ENCODE results near the gene EEPD1. TPM values are rescaled to one million over a fixed set of nuclear protein-coding genes. Genes with fewer than 3 reads are reported as not detected.

EEPD1 gene
- polyA plus RNA-seq, 2 of the 4 experiments (the other 2 are of a cell fraction), result 16.0 to 24.3 TPM

DNA sequence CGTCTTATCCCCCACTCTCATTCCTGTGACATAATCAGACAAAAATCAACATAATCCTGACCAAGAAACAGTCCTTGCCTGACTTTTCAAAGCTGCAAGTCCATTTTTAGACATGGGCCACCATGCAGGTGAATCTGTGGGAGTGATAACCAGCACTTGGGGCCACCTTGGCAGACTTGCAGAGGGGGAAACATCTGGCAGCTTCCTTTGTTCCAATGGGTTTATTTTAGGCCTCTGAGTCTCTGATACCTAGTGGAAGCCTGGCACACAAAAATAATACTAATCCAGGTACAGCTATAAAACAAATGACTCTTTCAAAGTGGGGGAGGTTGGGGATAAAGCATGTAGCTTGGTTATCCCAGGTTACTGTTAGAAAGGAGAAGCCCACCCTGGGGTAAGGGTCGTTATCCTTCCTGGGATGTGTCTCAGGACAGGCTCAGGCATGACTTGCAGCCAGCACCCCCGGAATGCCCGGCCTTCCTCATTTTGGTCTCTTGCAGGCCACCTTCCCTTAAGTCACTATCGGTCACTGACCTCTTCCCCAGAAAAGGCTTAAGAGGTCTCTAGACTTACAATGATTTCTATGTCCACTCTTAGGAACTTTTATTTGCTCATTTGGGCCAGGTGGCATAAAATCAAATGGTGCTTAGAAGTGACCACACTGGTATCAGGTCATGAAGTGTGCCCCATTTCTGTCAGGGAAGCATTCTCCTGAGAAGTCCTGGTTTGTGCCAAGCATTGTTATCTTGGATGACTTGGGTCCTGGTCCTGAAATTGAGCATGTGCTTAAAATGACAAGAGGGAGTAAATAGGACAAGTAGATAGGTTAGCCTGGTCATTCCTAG is 37.6 kb downstream of the EEPD1 start:
- ChIA-PET POLR2A (no interaction called here), CTCF (interaction anchor here (1.2 to 1.5 kb wide), 2 partner anchors 8 to 97 kb away, joined by 3 to 4 read pairs; no protein-coding TSS in a partner anchor)
- WGBS (ENCODE audit: missing lambda C conversion rate), result 84% methylated on average over 5 of the region's 5 CpGs
- Histone ChIP-seq H3K4me3 (no peak overlapping the region), H3K4me2 (no peak overlapping the region), H3K4me1 (peaks cover 31% of the 10 kb centered on the region), H3K27ac (no peak overlapping the region), H3K9me3 (no peaks in the 10 kb centered on the region)
- ATAC-seq (no peak), FAIRE-seq (no peak), DNase-seq (ENCODE audit: low read depth in 1 of 2, low spot score in 1 of 2) (no peak)
- no peak for TF ChIP-seq RFX5 (IDR thresholded peaks at IDR 0.05)
- TF ChIP-seq KDM5A (IDR thresholded peaks at IDR 0.05), result no peak
- TF ChIP-seq BHLHE40 (IDR thresholded peaks at IDR 0.05; ENCODE audit: low read depth, low read length), result no peak
- TF ChIP-seq RCOR1 (IDR thresholded peaks at IDR 0.05; ENCODE audit: low read depth, low read length), result no peak
- no peak for TF ChIP-seq FOXS1 (CRISPR knock-in tag; IDR thresholded peaks at IDR 0.05)
- no peak for TF ChIP-seq NR3C1 (IDR thresholded peaks at IDR 0.05)
- TF ChIP-seq RARB (CRISPR knock-in tag; IDR thresholded peaks at IDR 0.05), result no peak
- no peak for TF ChIP-seq NPAS2 (CRISPR knock-in tag; IDR thresholded peaks at IDR 0.05; ENCODE audit: borderline replicate concordance)
- TF ChIP-seq, protein P1, sequence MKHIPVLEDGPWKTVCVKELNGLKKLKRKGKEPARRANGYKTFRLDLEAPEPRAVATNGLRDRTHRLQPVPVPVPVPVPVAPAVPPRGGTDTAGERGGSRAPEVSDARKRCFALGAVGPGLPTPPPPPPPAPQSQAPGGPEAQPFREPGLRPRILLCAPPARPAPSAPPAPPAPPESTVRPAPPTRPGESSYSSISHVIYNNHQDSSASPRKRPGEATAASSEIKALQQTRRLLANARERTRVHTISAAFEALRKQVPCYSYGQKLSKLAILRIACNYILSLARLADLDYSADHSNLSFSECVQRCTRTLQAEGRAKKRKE (CRISPR knock-in tag; IDR thresholded peaks at IDR 0.05; ENCODE audit: low read depth), result no peak
- TF ChIP-seq ZNF302 (CRISPR knock-in tag; IDR thresholded peaks at IDR 0.05), result no peak
- TF ChIP-seq JUNB (IDR thresholded peaks at IDR 0.05), result no peak
- TF ChIP-seq TFCP2L1 (CRISPR knock-in tag; IDR thresholded peaks at IDR 0.05), result no peak
- TF ChIP-seq HDAC2 (IDR thresholded peaks at IDR 0.05), result no peak
- TF ChIP-seq E2F6 (IDR thresholded peaks at IDR 0.05; ENCODE audit: borderline replicate concordance, low read depth), result no peak
- TF ChIP-seq RAD21 (conservative IDR thresholded peaks at IDR 0.05 in 1 of 2, IDR thresholded peaks at IDR 0.05 in 1 of 2), result no peak
- TF ChIP-seq CHD4 (IDR thresholded peaks at IDR 0.05; ENCODE audit: borderline replicate concordance), result no peak
- TF ChIP-seq, protein P2, sequence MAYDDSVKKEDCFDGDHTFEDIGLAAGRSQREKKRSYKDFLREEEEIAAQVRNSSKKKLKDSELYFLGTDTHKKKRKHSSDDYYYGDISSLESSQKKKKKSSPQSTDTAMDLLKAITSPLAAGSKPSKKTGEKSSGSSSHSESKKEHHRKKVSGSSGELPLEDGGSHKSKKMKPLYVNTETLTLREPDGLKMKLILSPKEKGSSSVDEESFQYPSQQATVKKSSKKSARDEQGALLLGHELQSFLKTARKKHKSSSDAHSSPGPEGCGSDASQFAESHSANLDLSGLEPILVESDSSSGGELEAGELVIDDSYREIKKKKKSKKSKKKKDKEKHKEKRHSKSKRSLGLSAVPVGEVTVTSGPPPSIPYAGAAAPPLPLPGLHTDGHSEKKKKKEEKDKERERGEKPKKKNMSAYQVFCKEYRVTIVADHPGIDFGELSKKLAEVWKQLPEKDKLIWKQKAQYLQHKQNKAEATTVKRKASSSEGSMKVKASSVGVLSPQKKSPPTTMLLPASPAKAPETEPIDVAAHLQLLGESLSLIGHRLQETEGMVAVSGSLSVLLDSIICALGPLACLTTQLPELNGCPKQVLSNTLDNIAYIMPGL (CRISPR knock-in tag; IDR thresholded peaks at IDR 0.05; ENCODE audit: borderline replicate concordance), result no peak
- TF ChIP-seq ZC3H11A (IDR thresholded peaks at IDR 0.05), result no peak

GRCh38 chr7:36191292-36191920 is 38.4 kb downstream of the EEPD1 start:
- no peak overlapping the region for H3K4me2 ChIP-seq
- H3K27ac ChIP-seq, result no peak overlapping the region
- 89% methylated on average over 7 of the region's 7 CpGs for WGBS (ENCODE audit: missing lambda C conversion rate)
- ATAC-seq, result peak in 1 of 2 experiments; percentile 12; a peak in 2 of 6 replicates
- H3K9me3 ChIP-seq, result no peaks in the 10 kb centered on the region
- CTCF ChIA-PET, result interaction anchor here (1.2 to 2.4 kb wide), 5 partner anchors 9 to 206 kb away, joined by 3 to 6 read pairs (median 4); no protein-coding TSS in a partner anchor
- POLR2A ChIA-PET, result no interaction called here
- no peak for DNase-seq (ENCODE audit: low read depth in 1 of 2, low spot score in 1 of 2)
- no peak overlapping the region for H3K4me3 ChIP-seq
- peaks cover 38% of the 10 kb centered on the region for H3K4me1 ChIP-seq
- TF ChIP-seq NR3C1 (IDR thresholded peaks at IDR 0.05) (no peak), ZC3H11A (IDR thresholded peaks at IDR 0.05) (no peak), NPAS2 (CRISPR knock-in tag; IDR thresholded peaks at IDR 0.05; ENCODE audit: borderline replicate concordance) (no peak), EP300 (IDR thresholded peaks at IDR 0.05) (no peak), TP53 (CRISPR knock-in tag; IDR thresholded peaks at IDR 0.05) (no peak), PHF8 (IDR thresholded peaks at IDR 0.05; ENCODE audit: borderline replicate concordance, low read depth) (no peak), ZFP36 (IDR thresholded peaks at IDR 0.05; ENCODE audit: borderline replicate concordance, partially characterized antibody) (no peak), E2F6 (IDR thresholded peaks at IDR 0.05; ENCODE audit: borderline replicate concordance, low read depth) (no peak), CHD4 (IDR thresholded peaks at IDR 0.05; ENCODE audit: borderline replicate concordance) (no peak), FOSB (CRISPR knock-in tag; IDR thresholded peaks at IDR 0.05) (no peak), MAX (IDR thresholded peaks at IDR 0.05) (no peak), BCL3 (IDR thresholded peaks at IDR 0.05) (no peak), CHD2 (IDR thresholded peaks at IDR 0.05; ENCODE audit: low read length, partially characterized antibody) (no peak), EHMT2 (IDR thresholded peaks at IDR 0.05; ENCODE audit: low read depth) (no peak), CEBPB (IDR thresholded peaks at IDR 0.05) (no peak), SREBF2 (IDR thresholded peaks at IDR 0.05) (no peak)
- FAIRE-seq, result no peak
